Measurements from ENCODE around the gene USP31.

Gene USP31

DNA sequence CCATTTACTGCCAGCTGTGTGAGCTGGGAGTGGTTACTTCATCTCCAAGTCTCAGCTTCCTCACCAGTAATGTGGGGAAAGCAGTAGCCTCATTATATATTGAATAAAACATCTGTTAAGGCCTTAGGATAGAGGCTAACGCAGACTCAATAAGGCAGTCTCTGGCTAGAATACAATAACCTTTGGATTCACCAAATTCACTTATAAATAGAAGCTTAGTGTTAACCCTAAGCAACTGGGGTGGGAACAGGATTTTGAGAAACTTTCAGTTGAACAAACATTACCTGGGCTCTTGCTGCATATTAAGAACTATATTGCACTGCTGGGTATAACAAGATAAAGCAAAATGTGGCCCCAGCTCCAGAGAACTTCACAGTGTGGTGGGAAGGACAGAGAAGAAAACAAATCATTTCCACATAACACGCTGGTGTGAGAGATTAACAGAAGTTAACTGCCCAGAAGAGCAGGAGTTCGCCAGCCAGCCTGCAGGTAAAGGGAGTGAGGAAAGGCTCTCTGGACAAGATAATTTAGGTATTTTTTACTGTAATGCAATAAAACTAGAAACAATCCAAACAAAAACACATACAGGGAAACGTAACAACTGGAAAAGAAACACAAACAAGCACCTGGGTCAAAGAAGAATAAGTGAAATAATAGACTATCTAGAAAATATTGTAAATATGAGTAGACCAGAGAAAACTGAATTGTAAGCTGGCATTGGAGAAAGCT is 57.0 kb downstream of the USP31 start:
- no peak for DNase-seq

DNA sequence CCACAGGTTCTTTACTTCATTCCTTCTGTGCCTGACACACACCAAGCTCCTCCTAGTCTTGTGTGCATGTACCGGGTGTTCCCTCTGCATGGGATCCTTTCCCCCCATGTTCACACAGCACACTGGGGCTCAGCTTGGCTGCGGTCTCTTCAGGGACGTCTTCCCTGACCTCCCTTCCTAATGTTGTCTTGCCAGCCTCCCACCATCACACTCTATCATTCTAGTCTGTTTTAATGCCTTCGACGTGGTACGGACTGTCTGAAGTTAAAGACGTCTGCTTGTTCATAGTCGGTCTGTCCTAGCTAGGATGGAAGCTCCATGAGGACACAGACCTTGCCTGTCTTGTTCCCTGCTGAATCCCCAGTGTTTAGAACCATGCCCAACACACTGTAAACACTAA is 60.1 kb downstream of the USP31 start:
- no peak for DNase-seq

DNA sequence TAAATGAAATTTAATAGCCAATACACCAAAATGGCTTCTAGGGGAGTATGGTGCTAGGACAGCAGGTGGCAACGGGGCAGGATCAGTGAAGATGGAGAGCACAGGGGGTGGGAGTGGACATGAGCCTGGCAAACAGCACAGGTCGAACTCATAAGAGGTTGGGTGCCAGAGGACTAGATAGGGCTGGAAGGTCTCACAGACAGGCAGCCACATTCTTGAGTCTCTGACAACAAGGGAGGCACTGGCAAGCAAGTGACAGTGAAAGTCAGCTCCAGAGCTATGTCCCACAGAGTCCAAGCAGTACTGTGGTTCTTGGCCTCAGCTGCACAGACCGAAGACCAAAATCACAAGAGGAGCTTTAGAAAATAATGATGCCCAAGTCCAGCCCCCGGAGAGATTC is 61.2 kb downstream of the USP31 start:
- no peak for DNase-seq

DNA sequence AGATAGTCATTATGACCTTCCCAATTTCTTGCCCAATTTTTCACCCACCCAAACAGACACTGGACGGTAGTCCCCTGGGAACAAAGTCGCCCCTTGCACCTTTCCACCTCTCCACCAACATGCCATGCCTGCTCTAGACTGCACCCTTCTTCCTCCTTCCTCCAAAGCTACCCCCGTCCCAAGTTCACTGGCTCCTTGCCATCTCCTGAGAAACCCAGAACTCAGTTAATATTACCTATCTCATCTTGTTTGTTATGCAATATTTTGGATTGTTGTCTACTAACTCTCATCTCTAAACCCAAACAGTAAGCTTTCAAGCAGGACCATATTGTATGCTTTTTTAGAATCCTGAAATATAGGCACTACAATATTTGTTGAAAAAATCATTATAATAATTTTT is 63.3 kb downstream of the USP31 start:
- DNase-seq: no peak

DNA sequence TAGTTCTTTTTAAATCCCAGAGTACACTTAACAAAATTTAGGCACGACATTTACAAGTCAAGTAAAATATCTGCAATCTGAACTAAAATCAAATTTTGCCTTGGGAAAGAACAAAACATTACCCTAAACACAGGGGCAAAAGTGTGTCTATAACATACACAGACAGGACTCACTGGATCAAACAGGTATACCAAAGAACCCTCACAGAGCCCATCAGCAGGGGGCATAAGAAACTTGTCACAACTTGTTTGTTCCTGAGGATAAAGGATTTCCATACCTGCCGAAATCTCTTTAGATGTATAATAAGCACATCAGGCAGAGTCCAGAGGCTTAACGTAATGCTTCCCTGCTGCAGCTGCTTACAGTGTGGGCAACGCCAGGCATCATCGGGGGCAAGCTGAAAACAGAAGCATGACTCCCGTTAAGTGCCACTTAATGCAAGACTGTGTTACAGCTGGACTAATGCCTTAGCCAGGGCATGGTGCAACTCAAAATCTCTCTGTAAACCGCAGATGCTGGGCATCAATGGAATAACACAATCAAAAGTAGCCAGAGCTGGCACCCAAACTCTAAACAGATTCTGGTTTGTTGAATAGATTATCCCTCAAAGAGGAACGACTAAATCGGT is 67.0 kb downstream of the USP31 start:
- no peak for DNase-seq

DNA sequence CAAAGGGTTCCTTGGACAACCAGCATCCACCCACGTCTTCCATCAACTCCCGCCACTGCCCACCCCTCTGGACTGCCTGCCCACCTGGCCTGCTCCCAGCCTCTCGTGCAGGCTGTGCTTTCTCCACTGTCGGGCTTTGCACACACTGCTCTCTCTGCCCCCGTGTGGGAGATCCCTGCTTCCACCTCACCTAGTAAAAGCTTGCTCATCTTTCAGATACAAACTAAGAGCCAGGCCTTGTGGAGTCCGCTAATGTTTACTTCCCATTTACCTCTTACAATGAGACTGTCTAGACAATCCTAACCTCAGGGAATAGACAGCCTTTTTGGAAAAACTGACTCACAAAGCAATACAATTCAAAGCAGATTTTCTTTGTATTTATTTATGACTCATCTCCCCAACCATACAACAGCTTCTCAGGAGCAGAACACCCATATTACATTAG is 67.6 kb downstream of the USP31 start:
- peak; percentile 79 for DNase-seq

DNA sequence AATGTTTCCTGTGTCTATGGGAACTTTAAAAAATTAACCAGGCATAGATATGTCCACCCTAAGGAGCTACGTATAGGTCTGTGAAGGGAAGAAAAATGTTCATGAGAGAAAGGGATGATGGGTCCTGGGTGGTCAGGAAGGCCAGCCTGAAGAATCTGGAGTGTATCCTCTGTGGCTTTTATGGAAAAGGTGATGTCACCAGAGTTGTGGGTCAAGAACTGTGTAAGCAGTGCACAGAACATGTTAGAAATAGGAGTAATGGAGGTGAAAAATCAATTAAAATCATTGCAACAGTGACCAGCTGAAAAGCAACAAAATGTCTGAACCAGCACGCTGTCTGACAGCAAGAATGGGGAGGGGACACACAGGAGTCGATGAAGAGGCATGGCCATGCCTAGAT is 68.5 kb downstream of the USP31 start:
- DNase-seq: no peak

DNA sequence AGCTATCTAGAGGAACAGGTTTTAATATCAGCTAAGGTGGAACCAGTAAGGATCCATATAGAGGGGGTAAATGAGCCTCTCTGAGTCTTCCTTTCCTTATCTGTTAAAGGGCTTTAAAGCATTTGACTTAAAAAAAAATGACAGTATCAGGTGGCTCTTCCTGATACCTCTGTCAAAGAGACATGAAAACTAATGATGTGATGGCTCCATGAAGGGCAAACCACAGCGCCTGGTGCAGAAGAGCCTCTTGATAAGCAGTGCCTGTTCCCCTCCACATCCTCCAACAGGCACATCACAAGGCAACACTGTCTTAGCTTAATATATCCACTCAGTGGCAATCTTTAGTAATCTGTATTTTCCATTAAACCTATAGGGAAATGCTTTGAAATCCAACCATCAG is 68.9 kb downstream of the USP31 start:
- no peak for DNase-seq

DNA sequence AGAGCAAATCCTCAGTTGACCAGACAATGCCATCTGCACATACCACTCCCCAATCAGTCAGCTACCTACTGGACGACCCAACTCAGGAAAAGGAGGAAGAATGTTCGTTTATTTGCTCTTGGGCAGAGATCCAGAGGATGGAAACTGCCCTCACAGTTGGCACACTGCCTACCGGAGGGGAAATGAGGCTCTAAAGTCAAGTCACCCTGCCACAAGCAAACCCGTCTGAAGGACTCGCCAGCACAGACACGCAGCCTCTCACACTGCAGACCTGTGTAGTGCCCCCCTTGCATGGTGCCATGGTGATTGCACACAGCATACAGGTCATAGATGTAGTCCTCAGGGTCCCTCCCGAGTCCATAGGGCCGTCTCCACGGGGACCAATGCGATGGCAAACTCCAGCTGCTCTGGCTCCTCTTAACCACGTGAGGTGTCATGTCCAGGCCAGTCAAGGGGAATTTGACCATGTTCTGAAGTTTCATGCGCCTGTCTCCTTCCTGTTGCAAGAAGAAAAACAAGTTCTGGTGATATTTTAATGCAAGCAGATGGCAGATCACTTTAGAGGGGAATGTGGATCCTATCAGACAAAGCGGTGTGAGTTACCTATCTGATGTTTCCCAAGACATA is 69.5 kb downstream of the USP31 start:
- no peak for DNase-seq

DNA sequence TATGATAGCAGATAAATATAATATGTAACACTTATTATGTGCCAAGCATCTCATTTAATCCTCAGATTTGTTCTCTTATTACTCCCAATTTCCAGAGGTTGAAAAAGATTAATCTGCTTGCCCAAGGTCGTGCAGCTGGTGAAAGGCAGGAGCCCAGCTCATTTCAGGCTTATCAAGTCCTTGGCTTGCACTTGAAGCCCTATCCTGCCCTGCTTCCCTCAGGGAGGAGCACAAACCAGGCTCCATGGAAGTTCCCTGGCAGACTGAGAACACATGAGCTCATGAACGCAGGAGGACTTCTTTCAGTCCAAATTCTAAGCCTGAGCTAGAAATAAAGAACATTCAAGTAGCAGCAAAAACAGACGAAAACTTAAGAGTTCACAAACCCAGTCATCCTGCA is 74.8 kb downstream of the USP31 start:
- no peak for DNase-seq

DNA sequence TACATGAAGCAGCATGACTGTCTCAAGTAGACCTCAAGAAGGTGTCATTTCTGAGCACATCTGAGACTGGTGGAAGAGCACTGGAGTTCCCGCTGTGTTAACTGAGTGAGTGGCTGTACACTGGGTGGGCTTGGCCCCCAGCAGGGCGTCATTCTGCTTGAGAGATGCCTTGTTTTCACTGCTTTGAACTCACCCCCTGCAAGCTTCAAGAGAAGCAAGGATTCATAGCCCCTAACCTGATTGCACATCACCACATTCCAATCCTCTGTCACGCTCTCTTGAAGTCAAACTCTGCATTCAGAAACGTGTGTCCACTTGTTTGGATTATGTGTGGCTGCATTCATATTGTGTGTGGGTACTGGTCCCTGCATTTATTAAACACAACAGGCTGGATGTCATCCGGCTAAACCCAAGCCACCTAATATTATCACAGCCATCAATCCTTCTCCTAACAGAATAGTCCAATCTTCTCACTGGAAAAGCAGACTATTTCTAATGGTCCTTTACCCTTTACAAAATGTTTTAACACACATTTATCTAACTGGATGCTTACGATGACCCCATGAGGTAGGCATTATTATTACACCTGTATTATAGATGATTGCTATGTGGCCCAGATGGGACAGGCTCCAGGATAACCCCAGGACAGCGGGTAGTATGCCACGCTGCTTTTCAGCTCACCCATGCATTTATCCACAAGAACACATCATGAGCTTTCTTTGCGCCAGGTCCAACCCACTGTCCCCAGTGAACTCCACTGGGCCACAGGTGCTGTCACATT is 76.3 kb downstream of the USP31 start:
- peak; percentile 50 for DNase-seq

DNA sequence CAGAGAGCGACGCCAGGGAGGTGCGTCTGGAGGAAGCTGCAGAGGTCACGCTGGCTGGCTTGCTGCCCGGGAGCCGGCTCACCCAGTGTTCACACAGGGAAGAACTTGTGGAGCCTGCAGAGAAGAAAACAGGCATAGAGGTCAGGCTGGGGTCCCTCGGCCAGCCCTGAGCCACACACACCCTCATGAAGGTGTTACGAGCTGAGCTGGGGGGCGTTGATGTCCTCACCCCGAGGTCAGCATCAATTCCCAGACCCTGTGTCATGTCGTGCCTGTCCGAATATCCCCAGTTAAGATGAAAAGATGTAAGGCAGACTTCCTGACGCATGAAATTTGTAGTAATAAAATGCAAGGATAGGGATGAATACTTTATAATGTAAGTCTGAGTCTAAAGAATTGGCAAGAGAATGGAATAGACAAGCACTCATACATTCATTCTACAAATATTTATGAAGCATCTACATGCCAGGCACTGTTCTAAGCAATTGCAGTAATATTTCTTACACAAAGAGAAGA is 77.1 kb downstream of the USP31 start:
- DNase-seq: peak; percentile 65

DNA sequence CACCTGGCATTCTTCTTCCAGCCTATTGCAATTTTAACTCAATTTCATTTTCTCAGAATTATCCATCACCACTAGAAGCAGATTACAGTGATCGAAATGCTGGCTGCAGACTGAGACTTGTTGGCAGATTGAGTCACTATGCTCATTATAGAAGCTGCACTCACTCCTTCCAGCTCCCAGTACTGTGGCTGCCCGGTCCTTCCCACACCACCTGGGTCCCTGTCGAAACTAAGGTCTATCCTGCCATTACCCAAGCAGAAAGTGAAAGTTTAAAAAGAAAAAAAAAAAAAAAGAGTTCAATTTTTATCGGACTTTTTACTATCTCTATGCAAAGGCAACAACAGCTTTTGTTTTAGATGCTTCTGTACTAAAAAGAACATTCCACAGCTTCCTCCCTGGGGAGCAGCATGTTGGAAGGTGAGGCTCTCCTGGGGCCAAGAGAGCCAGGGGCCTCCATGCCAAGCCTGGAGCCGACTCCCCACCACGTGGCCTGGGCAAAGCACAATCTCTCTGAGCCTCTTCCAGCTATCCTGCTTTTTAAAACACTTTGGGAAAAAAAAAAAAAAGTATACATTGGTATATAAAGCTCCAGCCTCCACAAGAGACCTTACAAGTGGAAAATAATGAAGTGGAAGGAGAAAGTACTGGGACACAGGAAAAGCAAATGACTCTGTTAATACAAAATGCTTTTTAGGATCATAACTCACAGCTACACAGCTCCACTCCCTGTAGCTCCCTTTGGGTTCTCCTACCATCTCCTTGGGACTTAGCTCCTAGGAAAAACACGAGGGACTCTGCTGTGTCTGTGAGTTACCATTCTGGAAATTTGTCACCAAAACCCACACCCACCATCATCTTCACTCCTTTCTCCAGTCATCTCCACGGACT is 77.8 kb downstream of the USP31 start:
- peak; percentile 33 for DNase-seq

DNA sequence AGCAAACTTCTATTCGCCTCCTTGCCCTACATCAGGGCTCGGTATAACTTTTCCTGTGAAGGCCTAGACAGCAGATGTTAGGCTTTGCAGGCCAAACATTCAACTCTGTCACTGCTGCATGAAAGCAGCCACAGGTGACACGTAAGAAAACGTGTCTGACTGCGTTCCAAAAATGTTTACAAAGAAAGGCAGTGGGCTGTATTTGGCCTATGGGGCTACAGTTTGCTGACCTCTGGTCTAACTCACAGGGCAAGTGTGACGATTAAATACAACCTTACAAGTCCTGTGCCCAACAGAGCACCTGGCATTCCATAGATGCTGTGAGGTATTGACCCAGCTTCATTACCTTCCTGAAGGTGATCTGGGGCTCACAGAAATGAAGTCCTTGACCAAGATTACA is 79.4 kb downstream of the USP31 start:
- no peak for DNase-seq

DNA sequence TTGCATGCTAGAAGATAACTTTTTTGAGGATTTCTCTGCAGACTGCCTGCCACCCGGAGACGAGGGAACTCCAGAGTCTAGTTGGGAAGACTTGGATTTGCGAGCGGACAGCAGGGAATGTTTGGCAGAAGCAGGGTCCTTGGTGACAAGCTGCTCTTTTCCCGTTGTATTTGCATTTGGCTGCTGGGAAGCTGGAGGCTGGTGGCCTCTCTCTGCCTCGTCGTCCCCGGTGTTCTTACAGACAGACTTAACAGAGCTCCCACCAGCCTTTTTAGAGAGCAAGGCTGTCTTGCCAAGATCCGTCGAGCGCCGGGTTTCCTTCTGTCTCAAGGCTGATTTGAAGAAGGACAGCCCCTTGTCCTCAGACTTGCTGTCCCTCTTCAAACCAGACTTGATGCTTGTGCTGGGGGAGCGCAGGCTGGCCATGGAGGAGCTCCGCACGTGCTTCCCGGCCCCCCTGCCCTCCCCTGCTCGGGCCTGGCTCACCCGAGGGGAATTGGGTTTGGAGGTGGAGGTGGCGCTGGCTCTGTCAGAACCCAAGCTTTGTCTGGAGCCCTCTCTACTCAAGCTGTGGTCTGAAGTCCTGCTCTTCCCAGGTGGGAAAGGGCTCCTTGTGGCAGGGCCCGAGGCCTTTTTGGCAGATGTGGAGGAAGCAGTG is 81.0 kb downstream of the USP31 start:
- DNase-seq: no peak

DNA sequence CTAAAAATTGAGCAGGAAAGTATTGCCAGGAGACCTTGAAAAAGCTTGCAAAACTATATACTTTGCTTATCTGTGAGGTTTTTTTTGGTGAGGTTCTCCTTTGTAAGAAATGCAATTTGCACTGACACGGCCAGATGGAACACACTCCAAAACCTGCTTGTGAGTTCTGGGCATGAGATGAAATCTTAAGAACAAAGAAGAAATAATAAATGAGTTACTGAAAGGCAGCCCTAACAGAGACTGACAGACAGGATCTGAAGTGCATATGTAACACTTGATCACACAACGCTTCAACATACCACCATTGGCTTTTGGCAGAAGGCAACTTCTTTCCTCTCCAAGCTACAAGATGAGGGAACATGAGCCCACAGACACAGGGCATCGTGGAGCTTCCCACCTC is 82.6 kb downstream of the USP31 start:
- DNase-seq: no peak

DNA sequence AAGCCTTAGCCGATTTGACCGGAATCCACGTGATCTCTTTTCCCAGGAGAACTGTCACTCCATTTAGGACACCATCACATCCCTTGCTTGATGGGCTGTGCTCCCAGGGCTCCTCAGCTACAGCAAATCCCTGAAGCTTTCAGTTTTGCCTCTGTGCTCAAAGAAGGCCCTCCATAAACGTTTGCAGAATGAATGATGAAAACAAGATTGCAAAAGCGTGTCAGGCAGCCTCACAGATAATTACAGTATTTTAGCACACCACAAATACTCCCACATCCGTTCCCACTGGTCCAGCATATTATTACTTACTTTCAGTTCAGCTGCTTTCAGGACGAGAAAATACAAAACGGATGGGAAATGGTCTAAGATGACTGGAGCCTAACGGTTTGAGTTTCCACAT is 84.6 kb downstream of the USP31 start:
- DNase-seq: peak; percentile 15

DNA sequence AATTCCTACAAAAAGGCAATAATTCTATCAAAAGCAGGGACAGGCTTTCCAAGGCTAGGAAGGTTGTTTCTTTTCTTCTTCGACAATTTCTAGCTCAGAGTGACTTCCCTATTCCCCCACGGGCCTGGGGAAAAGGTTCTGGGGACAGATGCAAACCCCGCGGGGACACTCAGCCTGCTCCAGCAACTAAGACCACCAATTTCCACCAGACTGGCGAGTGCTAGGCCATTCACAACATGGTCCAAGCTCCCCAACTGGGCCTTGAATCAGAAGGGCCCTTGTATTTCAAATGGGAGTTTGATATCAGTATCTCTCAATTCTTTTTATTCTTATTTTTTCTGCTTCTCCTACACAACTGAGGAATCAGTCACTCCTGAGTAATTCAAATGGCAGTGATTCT is 86.7 kb downstream of the USP31 start:
- DNase-seq: no peak

DNA sequence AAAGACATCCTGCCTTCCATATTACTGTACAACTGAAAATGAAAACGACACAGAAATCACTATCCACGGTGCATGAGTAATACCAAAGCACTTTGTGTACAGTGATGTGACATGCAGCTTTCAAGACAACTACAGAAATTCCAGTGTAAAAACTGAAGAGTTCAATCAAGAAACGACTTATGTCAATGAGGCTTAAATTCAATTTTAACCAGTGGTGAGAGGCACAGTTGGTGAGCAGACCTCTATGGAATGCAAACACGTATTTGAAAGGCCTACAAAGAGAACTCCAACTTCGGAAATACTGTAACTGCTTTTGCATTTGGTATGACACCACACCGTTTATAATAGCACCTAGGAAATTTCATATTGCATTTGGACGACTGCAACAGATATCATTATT is 87.6 kb downstream of the USP31 start:
- DNase-seq: peak; percentile 66

DNA sequence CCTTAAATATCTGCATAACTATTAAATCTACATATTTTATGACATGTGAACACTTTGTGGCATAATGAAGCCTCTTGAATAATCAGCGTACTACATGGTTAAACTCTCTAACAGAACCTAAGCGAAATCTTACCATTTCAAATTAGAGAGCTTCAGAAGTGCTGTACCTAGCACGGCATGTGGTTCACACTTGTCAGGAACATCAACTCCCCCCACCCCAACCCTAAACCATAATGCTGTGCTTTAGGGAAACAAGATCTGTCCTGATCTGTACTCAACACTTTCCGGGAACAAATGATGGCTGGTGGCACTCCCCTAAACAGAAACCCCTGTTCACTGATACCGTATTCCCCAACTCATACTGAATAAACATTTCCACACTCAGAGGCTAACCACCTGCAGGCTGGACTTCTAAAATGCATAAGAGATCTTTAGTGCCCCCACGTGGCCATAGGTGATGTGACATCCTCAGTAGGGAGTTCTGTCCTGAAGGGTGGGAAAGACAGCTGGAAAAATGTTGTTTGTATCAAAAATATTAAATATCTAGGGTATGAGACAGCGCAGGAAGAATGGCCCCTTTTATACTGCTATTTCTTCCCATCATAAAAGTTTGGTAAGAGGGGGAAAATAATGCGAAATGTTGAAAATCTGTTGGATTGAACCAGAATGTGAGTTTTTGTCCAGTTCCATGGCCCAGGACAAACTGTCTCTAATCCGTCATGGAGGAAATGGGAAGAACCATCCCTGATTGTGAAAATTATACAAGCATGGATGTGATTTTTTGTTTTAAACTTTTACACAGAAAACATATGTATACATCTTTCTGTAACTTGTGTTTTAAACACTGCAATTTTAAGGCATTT is 88.6 kb downstream of the USP31 start:
- DNase-seq: peak; percentile 64

DNA sequence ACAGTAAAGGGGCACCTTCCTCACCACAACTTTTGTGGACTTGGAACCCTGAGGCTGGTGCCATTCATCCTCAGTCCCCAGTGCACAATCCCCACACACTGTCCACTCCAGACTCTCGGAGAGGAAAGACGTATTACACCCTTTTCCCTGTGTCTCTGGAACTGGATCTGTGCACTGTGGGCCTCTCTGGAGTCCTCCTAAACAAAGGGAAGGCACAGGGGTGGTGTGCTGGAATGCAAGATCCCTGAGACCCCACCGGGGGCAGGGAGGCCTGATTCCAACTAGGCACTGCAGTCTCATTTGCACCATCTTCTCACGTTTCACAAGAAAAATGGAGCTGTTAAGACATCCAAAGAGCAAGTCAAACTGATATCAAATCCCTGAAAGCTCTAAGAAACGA is 89.8 kb downstream of the USP31 start:
- DNase-seq: no peak
